NCI-H2029 treated with DMSO at 0.1 percent for 48 hours (cell line): ENCODE data around the gene GTF3C2.

Experiments
- DNase-seq: peaks from one replicate; lab custom pipeline; 2025; lab: John Stamatoyannopoulos, UW

Gene GTF3C2

DNA sequence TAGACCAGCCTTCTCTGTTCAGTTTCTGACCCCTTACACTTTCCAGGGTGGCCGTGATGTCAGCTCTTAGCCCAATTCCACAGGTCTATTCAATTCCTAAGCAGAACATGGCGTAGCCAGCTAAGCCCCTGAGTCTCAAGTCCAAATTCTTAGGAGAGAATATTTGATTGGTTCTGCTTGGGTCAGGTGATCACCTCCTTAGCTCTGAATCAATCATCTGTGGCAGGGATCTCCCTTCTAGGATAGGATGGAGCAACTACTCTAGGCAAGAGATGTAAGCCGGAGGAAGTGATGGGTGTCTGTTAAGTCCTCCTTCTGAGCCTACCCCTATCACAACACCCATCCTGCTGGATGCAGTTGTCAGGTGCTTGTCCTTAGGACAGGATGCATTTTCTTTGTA lies 59.4 kb downstream of the GTF3C2 start:
- DNase-seq = no peak

DNA sequence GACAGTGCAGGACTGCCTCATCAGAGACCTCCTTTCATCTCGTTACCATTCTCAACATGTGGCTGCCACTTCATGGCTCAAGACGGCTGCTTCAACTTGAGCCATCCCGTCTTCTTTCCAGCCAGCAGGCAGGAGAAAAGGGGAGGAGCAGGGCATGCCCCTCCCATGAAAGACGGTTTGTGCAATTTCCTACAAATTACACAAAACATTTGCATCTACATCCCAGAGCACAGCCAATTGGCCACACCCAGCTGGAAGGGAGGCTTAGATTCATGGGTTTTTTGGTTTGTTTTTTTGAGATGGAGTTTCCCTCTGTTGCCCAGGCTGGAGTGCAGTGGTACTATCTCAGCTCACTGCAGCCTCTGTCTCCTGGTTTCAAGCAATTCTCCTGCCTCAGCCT lies 60.1 kb downstream of the GTF3C2 start:
- no peak for DNase-seq

DNA sequence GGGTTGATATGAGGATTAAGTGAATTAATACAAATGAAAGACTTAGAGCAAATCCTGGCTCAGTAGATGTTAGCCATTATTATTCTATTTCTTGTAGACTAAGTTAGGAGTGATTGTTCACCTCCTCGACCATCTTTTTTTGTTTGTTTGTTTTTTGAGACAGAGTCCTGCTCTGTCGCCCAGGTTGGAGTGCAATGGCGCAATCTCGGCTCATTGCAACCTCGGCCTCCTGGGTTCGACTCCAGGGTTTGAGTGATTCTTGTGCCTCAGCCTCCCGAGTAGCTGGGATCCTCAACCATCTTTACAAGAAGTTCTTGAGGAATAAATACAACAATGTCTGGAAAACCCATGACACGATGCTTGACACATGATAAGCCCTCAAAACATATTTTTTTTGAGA lies 61.6 kb downstream of the GTF3C2 start:
- no peak for DNase-seq

DNA sequence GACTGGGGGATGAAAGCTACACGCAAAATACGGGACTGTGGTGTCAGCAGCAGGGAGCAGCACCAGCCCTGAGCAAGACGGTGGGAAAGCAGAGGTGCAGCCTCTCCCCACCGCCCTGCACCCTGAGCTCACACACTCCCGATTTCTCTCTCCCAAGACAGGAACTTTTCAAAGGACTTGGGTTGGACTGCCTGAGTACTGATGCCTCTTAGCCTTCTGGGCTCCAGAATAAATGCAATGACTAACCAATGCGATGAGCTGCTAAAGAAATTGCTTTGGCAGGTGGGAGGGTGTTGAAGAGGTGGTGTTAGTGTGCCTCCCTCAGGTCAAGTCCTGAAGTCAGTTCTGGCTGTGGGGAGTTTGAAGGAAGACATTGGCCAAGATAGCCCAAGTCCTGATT lies 64.7 kb downstream of the GTF3C2 start:
- DNase-seq = no peak

DNA sequence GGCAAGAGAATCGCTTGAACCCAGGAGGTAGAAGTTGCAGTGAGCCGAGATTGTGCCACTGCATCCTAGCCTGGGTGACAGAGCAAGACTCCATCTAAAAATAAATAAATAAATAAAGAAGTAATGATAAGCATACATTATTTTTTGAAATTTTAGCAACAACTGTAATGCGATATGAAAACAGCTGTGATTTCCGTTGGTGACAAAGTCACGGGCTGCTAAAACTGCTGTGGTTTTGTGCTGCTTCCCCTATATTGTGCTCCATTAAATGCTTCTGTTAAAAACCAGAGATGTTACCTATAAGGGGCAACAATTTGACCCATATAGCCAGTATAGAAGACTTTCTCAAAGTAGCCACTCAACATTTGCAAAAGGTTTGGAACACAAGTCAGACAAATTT lies 66.0 kb downstream of the GTF3C2 start:
- no peak for DNase-seq

DNA sequence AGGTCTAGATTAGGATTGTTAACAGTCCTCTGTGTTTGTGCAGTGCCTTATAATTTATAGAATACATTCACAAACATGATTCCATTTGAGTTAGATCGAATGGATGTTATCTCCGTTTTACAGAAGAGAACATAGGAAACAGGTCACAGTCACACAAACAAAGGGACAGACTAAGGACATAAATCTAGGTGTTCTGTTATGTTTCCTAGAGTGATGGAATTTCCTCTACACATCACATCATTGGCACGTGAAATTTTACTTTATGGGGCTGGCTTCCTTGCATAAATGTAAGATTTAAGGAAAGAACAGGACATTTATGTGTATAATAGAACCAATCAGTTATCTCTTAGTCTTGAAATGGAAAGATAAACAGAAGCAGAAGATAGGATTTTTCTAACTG lies 68.0 kb downstream of the GTF3C2 start:
- DNase-seq = no peak

DNA sequence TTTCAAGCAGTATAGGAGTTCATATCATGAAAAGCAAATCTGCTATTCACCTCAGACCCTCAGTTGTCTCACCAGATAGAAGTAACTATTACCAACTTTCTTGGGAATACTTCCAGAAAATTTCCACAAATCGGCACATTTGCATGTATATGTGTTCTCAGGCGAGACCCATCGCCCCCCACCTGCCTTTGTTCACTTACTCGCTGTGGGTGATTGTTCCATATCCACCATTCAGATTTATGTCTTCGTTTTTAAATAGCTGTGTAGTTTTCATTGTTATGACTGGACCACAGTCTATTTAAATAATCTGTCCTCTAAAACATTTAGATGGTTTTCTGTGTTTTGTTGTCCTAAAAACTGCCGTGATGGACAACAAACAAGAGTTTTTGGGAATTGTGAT lies 71.1 kb downstream of the GTF3C2 start:
- no peak for DNase-seq

DNA sequence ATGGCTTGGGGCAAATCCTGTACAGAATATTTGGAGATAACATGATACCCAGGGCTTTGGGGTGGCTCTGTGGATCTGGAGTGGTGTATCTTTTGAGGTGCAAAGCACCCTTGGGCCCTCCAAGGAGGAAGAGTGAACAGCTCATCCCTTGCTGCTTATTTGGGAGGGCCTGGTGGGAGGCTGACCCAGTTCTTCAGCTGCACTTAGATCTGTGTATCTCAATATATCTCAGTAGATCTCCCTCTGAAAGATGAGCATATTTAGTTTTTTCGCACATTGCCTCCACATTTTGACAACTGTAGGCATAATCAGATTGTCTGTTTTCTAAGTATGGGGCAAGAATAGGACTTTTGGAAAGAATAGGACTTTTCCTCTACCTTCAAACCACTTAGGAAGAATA lies 71.6 kb downstream of the GTF3C2 start:
- DNase-seq = no peak

DNA sequence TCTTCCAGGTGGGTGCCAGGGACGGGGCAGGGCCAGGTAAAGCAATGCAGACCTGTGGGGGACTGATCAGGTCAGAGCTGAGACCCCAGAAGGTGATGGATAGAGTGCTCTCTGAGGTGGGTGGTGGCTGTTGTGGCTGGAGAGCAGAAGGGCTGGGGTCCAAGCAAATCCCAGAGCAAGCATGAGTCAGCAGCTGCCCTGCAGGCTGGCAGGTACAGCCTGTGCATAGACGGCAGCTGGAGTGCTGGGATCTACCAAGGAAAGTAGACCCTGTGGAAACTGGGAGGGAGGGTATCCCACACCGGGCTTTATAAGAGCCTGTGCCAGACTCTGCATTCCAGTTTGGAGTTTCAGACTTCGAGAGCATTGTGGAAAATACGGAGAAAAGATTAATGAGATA lies 73.7 kb downstream of the GTF3C2 start:
- no peak for DNase-seq

DNA sequence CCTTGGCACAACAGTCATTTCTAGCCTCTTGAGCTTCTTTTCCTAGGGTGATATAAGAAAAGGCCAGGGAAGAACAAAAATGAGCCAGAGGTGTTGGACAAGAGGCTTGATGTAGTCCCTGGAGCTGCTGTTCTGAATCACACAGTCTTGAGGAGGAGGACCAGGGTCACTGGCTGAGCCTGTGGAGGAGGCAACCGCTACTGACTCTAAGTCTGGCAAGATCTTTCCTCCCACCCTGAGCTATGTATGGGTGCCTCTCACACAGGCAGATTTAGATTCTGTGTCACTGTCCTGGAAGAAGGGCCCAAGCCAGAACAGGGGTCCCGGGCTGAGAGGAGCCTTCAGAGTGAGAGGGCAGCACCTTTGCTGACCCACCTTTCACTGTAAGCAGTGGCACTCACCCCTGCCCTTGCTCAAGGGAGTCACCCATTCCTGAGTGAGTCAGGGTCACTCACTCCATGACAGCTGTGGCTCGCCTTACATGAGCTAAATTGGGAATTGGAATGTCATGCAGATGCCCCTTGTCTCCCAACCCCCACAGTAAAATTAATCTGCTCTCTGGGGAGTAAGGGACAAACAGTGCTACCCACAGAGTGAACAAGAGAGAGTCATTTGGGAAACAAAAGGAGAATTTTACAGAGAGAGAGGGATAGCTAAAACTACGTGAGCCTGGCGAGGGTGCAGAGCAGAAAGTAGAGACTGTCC lies 74.6 kb downstream of the GTF3C2 start, which contains the start of gene TRIM54:
Gene TRIM54, plus strand, starts transcription at position 575 of the 705 bp plus-strand sequence. CDS start 303 bp downstream, outside the sequence.
- DNase-seq = no peak

DNA sequence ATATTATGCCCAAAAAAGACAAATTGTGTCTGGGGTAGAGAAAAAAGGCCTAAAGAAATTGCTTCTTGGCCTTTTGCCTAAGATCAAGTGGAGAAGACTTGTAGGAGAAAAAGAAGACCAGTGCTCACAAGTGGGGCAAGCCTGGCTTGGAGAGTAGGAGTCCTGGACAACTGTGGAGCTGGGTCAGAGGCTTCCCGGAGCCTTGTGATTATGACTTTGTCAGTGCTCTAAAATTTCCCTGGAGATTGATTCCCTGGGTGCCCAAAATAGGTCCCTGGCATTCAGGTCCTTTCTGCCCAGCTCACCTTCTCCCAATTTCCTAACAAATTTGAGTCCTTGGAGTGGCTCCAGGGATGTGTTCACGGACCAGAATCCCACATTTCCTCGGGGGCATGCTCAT lies 75.1 kb downstream of the GTF3C2 start:
- no peak for DNase-seq

DNA sequence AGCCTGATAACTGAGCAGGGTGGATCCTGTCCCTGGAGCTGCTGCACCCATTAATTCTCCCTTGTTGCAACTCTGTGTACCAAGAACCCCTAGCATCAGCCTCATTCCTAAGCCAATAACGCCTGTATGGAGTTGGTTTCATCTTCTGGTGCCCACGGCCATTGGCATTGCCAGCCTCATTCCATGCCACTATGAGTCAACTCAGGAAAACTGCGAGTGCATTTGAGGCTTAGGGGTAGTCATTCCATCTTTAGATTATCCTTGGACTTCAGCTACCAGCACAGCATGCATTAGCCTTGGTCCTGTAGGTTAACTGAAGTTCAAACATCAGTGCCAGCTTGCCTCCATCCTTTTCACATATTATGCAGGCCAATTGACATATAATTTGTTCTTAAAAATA lies 75.7 kb downstream of the GTF3C2 start:
- no peak for DNase-seq

DNA sequence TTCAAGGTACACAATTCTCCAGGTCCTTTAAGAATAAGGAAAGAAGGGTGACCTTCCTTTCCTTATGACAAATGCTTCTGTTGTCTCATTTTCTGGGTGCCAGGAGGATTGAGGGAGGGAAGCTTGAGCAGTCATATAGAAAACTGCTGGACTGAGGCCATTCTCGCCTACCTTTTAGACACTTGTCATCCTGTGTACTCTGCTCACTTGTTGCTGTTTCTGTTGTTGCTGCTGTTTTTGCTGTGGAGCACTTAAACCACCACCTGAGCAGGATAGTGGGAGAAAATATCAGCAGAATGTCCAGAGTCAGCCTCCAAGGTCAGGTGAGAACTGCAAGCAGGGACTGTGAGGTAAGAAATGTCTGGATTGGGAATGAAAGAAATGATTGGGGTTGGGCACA lies 78.6 kb downstream of the GTF3C2 start:
- no peak for DNase-seq
